Activated CD8-positive, alpha-beta memory T cell treated with anti-CD3 and anti-CD28 coated beads for 36 hours (primary cell): ENCODE data around the gene SENP1. TPM values are rescaled to one million over a fixed set of nuclear protein-coding genes. Genes with fewer than 3 reads are reported as not detected.

Experiments
- total RNA-seq, 2 experiments: library from RNA; stranded (reverse); gene quantifications; one replicate each; pipeline ENCODE4 v1.2.3, GENCODE V29; 2021

Gene SENP1
- total RNA-seq, 2 experiments from 2014 or later: 48.3 to 48.6 TPM

Other genes starting within 250 kb of the SENP1 start
- gene VDR, start 201.1 kb downstream of the SENP1 start, total RNA-seq: 100 to 1,000 TPM; 104 to 106 TPM
- 100 to 1,000 TPM; 199 to 200 TPM for gene TMEM106C, start 142.5 kb downstream of the SENP1 start, total RNA-seq
- not detected for gene COL2A1, start 101.6 kb downstream of the SENP1 start, total RNA-seq
- gene PFKM, start 13.3 kb upstream of the SENP1 start, total RNA-seq: 10 to 100 TPM; 50.0 to 55.2 TPM
- 10 to 100 TPM; 29.4 to 33.0 TPM for gene ASB8, start 51.4 kb upstream of the SENP1 start, total RNA-seq
- gene CCDC184, start 77.6 kb upstream of the SENP1 start, total RNA-seq: 1 to 10 TPM in 1 of 2 experiments, under 1 TPM in 1; 0.95 to 1.2 TPM
- gene OR10AD1, start 97.2 kb upstream of the SENP1 start, total RNA-seq: not detected
- 10 to 100 TPM in 1 of 2 experiments, 1 to 10 TPM in 1; 7.3 to 10.1 TPM for gene ZNF641, start 244.8 kb upstream of the SENP1 start, total RNA-seq